Left forelimb (tissue), 1 donor: Measurements from ENCODE around the gene DACH1.
"Not testable (repeated sequence)": the region's sequence is repeated elsewhere in the genome, so short reads cannot be mapped to it uniquely, and the experiment has no call there.

ENCODE experiments used
- DNase-seq: peaks from one replicate; pipeline ENCODE4 v3.0.0-alpha.2; 2018; ENCODE audit warnings: low spot score

Gene DACH1

DNA sequence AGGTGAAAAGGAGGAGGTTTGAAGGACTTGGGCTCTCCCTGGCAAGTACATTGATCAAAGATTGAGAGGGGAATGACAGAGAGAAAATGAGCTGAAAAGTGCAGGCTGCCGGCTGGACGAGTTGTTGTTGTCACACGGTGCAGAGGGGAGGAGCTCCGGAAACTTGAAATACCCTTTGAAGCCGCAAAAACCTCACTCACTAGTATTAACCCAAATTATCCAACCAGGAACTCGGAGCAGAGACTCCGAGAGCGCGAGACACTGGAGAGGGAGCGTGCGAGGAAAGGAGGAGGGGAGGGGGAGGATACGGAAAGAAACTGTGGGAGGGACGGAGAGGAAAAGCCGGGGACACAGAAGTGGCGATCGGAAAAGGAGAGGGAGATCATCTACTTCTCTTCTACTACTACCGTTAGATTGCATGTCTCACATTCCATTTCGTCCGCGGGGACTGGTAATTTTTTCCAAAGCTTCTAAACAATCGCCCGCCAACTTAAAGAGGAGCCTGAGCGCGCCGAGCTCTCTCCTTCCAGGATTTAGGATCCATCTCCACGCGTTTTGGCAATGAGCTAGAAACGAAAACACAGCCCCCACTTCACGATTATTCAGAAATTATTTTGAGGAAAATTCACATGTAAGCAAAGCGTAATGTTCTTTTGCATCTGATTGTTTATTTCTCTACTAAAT, at the start of gene DACH1:
TSS of gene DACH1 (minus strand) at position 74 of the 684 bp plus-strand sequence.
- peak; percentile 78 for DNase-seq

- no peak for DNase-seq
Measured at GRCh38 chr13:71913717-71914116, 46.7 kb upstream of the DACH1 start.

- DNase-seq: no peak
Measured at GRCh38 chr13:71912524-71912923, 45.5 kb upstream of the DACH1 start.

GRCh38 chr13:71906448-71906847, 39.4 kb upstream of the DACH1 start:
- no peak for DNase-seq

DNA sequence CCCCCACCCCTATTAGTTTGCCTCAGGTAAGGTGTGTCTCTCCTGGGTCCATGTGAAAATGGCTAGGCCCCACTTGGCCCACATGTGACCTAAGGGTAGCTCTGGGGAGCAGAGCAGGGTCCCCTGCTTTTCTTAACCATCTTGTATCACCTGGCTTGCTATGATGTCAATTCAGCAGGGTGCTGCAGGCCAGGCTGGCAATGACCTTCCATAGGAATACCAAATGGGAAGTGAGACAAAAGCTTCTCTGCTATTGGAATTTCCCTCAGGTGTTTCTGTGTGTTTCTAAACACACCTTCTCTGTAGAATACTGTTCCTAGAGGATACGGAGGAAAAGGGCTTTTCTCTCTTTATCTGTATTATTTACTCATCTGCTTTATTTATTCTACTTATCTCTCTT, 35.7 kb upstream of the DACH1 start:
- no peak for DNase-seq

GRCh38 chr13:71893506-71893905, 26.5 kb upstream of the DACH1 start:
- DNase-seq: not testable (repeated sequence)

DNA sequence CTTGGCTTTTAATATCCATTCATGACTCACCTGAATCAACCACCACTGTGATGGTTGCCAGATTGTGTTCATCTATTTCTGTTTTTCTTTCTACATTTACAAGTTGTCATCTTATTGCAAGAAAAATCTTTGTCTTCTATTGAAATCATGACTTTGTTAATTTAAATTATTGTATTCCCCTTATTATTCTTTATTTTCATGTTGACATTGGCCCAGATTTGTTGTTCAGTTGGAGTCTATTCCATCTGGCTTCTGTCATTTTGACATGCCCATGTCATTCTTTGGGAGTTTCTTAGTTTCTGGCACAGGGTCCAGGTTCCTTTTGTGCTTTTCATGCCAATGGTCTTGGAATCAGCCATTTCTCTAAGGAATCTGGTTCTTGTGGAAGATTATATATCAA, 19.9 kb upstream of the DACH1 start:
- DNase-seq: no peak

DNA sequence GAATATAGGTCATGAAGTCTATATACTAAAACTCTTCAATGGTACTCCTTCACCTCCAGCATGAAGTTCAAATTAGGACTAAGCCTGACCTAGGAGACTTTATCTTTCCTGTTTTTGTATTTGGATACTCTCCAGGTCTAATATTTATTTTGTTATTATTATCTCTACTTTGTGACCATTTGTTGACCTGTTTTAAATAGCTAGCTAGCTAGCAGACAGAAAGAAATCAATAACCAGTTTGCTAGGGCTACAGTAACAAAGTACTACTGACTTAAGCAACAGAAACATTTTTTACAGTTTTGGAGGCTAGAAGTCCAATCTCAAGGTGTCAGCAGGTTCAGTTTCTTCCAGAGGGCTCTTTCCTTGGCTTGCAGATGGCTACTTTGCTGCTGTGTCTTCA, 15.1 kb upstream of the DACH1 start:
- DNase-seq: no peak

DNA sequence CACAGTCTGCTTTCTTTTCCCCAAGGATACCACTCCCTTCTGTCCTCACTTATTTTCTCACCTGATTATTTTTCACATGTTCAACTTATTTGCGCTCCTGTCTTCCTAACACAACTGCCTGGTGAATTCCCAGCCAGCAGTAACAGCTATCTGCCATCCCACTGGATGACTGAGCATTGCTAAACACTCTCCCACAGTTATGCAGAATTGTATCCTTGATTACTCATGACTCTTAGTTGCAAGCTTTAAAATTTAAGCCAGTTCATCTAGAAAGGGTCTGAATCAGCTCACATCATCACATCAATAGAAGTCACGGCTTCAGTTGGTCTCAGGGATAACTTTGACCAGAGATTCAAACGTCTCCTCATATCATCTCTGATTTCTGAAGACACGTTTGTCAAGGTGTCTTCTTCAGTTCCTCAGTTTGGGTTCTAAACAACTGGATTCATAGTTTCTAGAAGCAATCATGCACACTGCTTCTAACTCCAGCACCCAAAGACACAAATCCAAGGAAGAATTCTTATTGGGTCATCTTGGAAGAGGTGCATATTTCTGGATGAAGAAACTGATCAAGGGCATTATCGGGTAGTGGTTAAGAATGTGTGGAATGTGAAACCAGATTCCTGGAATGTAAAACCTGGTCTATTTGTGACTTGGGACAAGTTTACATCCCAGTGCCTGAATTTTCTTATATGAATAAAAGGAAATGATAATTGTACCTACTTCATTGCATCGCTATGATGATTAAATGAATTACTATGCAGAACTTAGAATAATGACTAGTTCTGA, 13.9 kb upstream of the DACH1 start:
- no peak for DNase-seq

- DNase-seq: no peak
Measured at GRCh38 chr13:71879808-71880344, 12.9 kb upstream of the DACH1 start.

DNA sequence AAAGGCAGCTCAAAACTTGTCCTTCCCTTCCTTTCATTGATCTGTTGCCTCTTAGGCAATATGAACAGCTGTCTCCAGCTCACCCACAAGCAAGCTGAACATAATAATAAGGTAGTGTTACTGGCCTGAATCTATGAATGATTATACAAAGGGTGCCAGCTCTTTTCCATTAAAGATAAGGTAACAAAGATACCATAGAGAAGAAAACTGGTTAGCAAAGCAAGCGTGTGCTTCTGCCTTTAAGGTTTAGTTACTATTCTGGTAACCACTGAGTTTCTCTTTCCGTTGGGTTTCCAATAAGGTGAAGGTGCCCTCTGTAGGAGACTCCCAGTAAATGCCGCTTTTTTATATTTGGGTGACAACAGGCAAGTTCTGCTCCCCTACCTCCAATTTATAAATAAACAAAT, 12.1 kb upstream of the DACH1 start:
- no peak for DNase-seq

DNA sequence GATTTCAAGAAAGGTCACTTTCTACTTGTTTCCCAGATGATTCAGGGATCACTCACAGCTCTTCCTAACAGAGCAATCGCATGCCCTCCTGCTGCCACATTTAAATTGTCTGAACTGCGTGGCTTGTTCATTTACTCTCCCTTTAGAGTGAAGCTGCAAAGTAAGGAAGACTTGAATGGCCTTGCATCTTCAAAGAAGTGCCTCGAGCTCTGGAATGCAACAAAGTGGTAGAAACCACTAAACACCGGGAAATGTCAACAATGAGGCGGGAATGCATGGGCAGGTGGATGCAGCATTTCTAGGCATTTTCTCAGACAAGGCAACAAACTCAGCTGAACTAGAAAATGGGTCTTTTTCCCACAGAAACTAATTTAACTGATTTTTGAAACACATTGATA, 10.3 kb upstream of the DACH1 start:
- no peak for DNase-seq

GRCh38 chr13:71876648-71877255, 9.7 kb upstream of the DACH1 start:
- no peak for DNase-seq

- DNase-seq: no peak
Measured at GRCh38 chr13:71875823-71876222, 8.8 kb upstream of the DACH1 start.

GRCh38 chr13:71874458-71874857, 7.5 kb upstream of the DACH1 start:
- no peak for DNase-seq

GRCh38 chr13:71873418-71874247, 6.6 kb upstream of the DACH1 start:
- no peak for DNase-seq

DNA sequence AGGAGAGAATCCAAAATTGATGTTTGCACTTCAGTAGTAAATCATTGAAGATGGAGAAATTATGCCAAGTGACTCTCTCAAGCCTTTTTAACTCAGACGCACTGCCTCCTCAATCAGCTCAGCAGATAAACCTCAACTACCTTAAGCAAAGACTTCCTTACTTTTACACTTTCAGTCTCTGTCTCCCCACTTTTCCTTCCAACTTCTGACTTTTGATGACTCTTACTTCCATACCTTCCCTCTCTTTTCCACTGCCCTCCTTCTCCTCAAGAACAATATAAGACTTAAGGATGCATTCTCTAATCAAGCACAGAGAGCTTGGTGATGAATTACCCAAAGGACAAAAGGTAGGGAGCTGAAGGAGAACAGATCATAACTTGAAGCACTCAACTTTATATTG, 4.8 kb upstream of the DACH1 start:
- no peak for DNase-seq

GRCh38 chr13:71871176-71871754, 4.3 kb upstream of the DACH1 start:
- DNase-seq: no peak

GRCh38 chr13:71870100-71870499, 3.1 kb upstream of the DACH1 start:
- DNase-seq: no peak

DNA sequence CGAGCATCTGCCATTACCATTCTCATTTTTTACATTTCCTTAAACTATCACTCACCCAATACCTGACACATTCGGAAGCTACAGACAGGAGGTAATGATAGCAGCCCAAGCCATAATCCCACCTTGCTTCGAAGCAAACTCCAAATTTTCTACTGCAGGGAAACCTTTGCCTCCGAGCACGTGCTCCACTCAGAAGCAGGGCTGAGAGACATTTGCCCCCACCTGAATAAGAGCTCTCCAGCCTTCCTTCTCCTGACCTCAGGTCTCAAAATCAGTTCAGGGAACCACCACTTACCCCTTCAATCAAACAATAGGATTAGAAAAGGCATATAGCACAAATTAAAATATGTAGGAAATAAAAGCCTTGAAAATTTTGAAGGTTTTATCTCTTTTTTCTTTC, 2.3 kb upstream of the DACH1 start:
- no peak for DNase-seq

DNA sequence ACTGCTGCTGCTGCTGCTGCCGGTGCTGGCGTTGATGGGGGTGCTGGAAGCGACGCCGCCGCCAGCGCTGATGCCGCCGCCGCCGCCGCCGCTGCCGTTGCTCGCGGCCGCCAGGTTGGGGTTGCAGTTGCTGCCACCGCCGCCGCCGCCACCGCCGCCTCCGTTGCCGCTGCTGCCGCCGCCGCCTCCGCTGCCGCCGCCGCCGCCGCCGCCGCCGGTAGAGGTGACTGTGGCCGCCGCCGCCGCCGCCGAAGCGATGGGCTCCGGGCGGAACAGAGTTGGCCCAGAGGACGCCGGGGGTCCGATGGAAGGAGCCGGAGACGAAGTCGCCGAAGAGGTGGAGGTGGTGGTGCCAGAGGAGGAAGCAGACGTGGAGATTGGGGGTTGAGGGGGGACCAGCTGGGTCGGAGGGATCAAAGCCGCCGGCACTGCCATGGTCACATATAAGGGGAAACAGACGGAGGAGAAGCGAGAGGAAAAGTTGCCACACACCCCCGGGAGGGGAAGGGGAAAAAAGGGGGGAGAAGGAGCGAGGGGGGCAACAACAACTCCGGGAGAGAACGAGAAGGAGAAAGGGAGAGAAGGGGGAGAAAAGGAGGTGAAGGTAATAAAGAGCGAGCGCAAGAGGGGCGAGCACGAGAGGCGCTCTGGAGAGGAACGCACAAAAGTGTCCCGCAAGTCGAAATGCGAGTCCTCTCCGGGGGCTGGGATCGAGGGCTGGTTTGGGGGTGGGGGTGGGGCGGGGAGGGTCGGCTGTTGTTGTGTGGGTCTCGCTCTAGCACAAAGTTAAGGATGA, 471 bp downstream of the DACH1 start:
- peak; percentile 67 for DNase-seq
